Heart left ventricle (tissue), 16 donors: ENCODE data around the gene TRMU. TPM values are rescaled to one million over a fixed set of nuclear protein-coding genes. Genes with fewer than 3 reads are reported as not detected.

Source experiments
- ATAC-seq, 4 donors: fragments of 200-7000 bp; cut with Tn5 transposase; one replicate each; pipeline ENCODE4 v1.9.1; 2020 to 2022; ENCODE audit warnings: moderate library complexity in 4 of 4, mild to moderate bottlenecking in 3 of 4, moderate number of reproducible peaks in 1 of 4
- DNase-seq, 5 donors: peaks; one replicate each; pipeline ENCODE4 v3.0.0-alpha.2; 2020
- H3K27ac ChIP-seq, 12 donors: fragments of 200-600 bp; sonication (generic) in 4 of 12; one replicate each; pipeline versions ENCODE4 v1.5.0 to v1.8.0; 2016 to 2022; ENCODE audit warnings: mild to moderate bottlenecking in 2 of 12
- H3K27me3 ChIP-seq, 9 donors: fragments of 200-600 bp; sonication (generic) in 2 of 9; one replicate each; pipeline versions ENCODE4 v1.5.1 to v1.8.0; 2016 to 2022; ENCODE audit warnings: mild to moderate bottlenecking in 3 of 9
- H3K36me3 ChIP-seq, 9 donors: fragments of 200-600 bp; sonication (generic) in 2 of 9; one replicate each; pipeline versions ENCODE4 v1.5.0 to v1.8.0; 2018 to 2022; ENCODE audit warnings: mild to moderate bottlenecking in 2 of 9
- H3K4me1 ChIP-seq, 12 donors: fragments of 200-600 bp; sonication (generic) in 4 of 12; one replicate each; pipeline versions ENCODE4 v1.5.0 to v1.8.0; 2016 to 2022; ENCODE audit warnings: mild to moderate bottlenecking in 3 of 12
- H3K4me3 ChIP-seq, 12 donors: fragments of 200-600 bp; sonication (generic) in 4 of 12; one replicate each; pipeline versions ENCODE4 v1.5.0 to v1.8.0; 2017 to 2022; ENCODE audit warnings: mild to moderate bottlenecking in 9 of 12, moderate library complexity in 4 of 12
- H3K9me3 ChIP-seq, 12 donors: fragments of 200-600 bp; sonication (generic) in 4 of 12; one replicate each; pipeline versions ENCODE4 v1.5.0 to v1.8.0; 2016 to 2022; ENCODE audit warnings: mild to moderate bottlenecking in 1 of 12
- POLR2A ChIP-seq, 2 donors: fragments of 450-650 bp; IDR thresholded peaks; one replicate each; pipeline ENCODE4 v1.6.1; 2017; ENCODE audit warnings: antibody characterized with exemption in 2 of 2, mild to moderate bottlenecking in 2 of 2, moderate library complexity in 2 of 2
- WGBS, 4 donors: extraction: QIAGEN DNeasy Blood & Tissue Kit in 2 of 4; methylation state at CpG; one replicate each; pipeline versions ENCODE4 v1.1.5 to v1.1.7; 2013 to 2018; 5-methylcytosine and 5-hydroxymethylcytosine counted together
- intact Hi-C, 10 donors: fragments of 100-400 bp; cut with DNase I; formaldehyde crosslinking; loops; one replicate each; pipeline versions ENCODE4 v1.11.1 to v1.14.2; 2022
- polyA plus RNA-seq, 2 donors: library from polyadenylated mRNA; stranded (reverse); fragments of 200-250 nt; gene quantifications; one replicate each; pipeline ENCODE4 v1.2.3, GENCODE V29; 2013
- total RNA-seq, 9 donors: library from RNA; depleted of rRNA in 2 of 9; stranded (reverse); fragments of >200 nt in 2 of 9; fragmentation: NEBNext Ultra II Directional in 3 of 9; extraction: Animal tissue kit (Norgen Biotek cat#: 25700) in 3 of 9; gene quantifications; one replicate each; pipeline versions ENCODE4 v1.1.0 to v1.2.4, GENCODE V29; 2016 to 2023
- TF ChIP-seq, protein P1 (sequence below), 12 donors: fragments of 200-600 bp; sonication (generic) in 4 of 12; IDR thresholded peaks; one replicate each; pipeline versions ENCODE4 v1.5.0 to v1.8.0; 2018 to 2022; ENCODE audit warnings: antibody characterized with exemption in 12 of 12, mild to moderate bottlenecking in 5 of 12
- donor health status: ischemic (EF 13 %, LVEDD 7.1; RV severe dilation, severe dysfunction).
- donor health status: healthy with polysubstance abuse.
- donor health status: DM: no; HTN: yes; CAD: no.
- donor health status: DM: no; HTN: no; CAD: no.
- donor health status: ischemic (EF 25% LVEDD 6.9; RV normal size, moderate dysfunction).
- donor health status: ischemic (EF 25% LVEDD 5.7; RV mildly dilated, moderate dysfunction).
- donor health status: healthy.
- donor health status: DM: yes; HTN: yes; CAD: no.
- donor health status: ischemic (EF 35%, LVEDD 5.7; RV mildly dilated, moderate dysfunction).
- donor health status: nonischemic (EF 11% LVEDD 7.7; RV severe dilation, severe dysfunction).
- donor health status: DM: yes; HTN: yes; CAD: no.
- donor health status: PGD.
- donor health status: ischemic (EF 29% LVEDD 5.4; RV normal size, mild dysfunction).
- donor health status: nonischemic (EF 23%, LVEDD 6.1; RV moderate dilation, normal function).

The TRMU gene
- total and polyA plus RNA-seq, 11 donors: 24.3 to 48.7 (median 33.3) TPM

- Histone ChIP-seq H3K27ac (no peak overlapping the region), H3K9me3 (no peaks in the 10 kb centered on the region), H3K4me3 (no peak overlapping the region), H3K4me1 (no peaks in the 10 kb centered on the region), H3K36me3 (no peaks in the 10 kb centered on the region), H3K27me3 (peaks cover 0 to 11% (median 0%) of the 10 kb centered on the region in 9 donors)
- DNase-seq: peak in 1 of 5 donors; percentile 49
- intact Hi-C loops: loop anchor here in 3 of 10 donors (2.0 to 5.0 kb wide), 3 partner anchors 174 to 176 kb away; no protein-coding TSS in a partner anchor
- no peak for ATAC-seq
- 77 to 88% (median 84%) methylated on average over 16 to 19 of the region's 19 CpGs for WGBS, 4 donors
- TF ChIP-seq, protein P1, sequence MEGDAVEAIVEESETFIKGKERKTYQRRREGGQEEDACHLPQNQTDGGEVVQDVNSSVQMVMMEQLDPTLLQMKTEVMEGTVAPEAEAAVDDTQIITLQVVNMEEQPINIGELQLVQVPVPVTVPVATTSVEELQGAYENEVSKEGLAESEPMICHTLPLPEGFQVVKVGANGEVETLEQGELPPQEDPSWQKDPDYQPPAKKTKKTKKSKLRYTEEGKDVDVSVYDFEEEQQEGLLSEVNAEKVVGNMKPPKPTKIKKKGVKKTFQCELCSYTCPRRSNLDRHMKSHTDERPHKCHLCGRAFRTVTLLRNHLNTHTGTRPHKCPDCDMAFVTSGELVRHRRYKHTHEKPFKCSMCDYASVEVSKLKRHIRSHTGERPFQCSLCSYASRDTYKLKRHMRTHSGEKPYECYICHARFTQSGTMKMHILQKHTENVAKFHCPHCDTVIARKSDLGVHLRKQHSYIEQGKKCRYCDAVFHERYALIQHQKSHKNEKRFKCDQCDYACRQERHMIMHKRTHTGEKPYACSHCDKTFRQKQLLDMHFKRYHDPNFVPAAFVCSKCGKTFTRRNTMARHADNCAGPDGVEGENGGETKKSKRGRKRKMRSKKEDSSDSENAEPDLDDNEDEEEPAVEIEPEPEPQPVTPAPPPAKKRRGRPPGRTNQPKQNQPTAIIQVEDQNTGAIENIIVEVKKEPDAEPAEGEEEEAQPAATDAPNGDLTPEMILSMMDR (IDR thresholded peaks at IDR 0.05): no peak
- no peak for TF ChIP-seq POLR2A (IDR thresholded peaks at IDR 0.05)
Observed at GRCh38 chr22:46366327-46366731, 30.8 kb downstream of the TRMU start.

GRCh38 chr22:46366801-46367706, 31.5 kb downstream of the TRMU start:
- WGBS, 4 donors: 61 to 74% (median 68%) methylated on average over 20 to 45 of the region's 45 CpGs
- DNase-seq (peak in 2 of 5 donors; percentile 23 to 64), ATAC-seq (peak in 1 of 4 donors; percentile 3)
- no peak overlapping the region for H3K27ac ChIP-seq
- intact Hi-C loops: loop anchor here in 6 of 10 donors (1.0 to 5.0 kb wide), 4 partner anchors 174 to 176 kb away; no protein-coding TSS in a partner anchor
- no peaks in the 10 kb centered on the region for H3K36me3 ChIP-seq
- H3K27me3 ChIP-seq: peaks cover 0 to 11% (median 0%) of the 10 kb centered on the region in 9 donors
- no peaks in the 10 kb centered on the region for H3K9me3 ChIP-seq
- H3K4me1 ChIP-seq: no peaks in the 10 kb centered on the region
- H3K4me3 ChIP-seq: peak overlapping the region in 1 of 12 donors; percentile 17
- no peak for TF ChIP-seq POLR2A (IDR thresholded peaks at IDR 0.05)
- TF ChIP-seq, protein P1 (IDR thresholded peaks at IDR 0.05): no peak

- H3K4me3 ChIP-seq: no peak overlapping the region
- intact Hi-C loops: loop anchor here in 7 of 10 donors (1.0 to 5.0 kb wide), 4 partner anchors 173 to 175 kb away; no protein-coding TSS in a partner anchor
- ATAC-seq (peak in 3 of 4 donors; percentile 42 to 73 (median 65)), DNase-seq (peak; percentile 40 to 82 (median 62))
- H3K27ac ChIP-seq: no peak overlapping the region
- H3K27me3 ChIP-seq: peaks cover 0 to 11% (median 0%) of the 10 kb centered on the region in 9 donors
- TF ChIP-seq POLR2A (IDR thresholded peaks at IDR 0.05): no peak
- TF ChIP-seq, protein P1 (IDR thresholded peaks at IDR 0.05): peak; percentile 74 to 90 (median 81)
- no peaks in the 10 kb centered on the region for H3K4me1 ChIP-seq
- WGBS, 4 donors: 40 to 50% (median 43%) methylated on average over 18 to 19 of the region's 19 CpGs
- H3K36me3 ChIP-seq: no peaks in the 10 kb centered on the region
- H3K9me3 ChIP-seq: no peaks in the 10 kb centered on the region
Observed at GRCh38 chr22:46367707-46368191, 32.2 kb downstream of the TRMU start.

DNA sequence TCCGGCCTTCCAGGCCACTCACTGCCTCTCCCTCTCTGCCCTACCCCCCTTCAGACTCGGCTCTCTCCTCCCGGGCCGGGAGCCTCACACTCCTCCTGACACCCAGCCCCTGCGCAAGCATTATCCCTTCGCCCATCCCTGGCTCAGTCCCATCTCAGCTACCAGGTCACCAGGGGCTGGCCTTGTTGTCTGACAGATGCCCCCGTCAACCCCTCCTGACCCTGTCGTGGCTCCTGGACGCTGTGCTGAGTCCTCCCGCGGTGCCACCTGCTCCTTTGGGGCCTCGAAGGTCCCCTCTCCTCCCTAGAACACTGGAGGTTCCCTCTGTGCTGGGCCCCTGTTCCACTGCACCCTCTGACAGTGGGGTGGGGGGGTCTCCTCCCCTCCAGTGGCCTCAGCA, 32.9 kb downstream of the TRMU start:
- intact Hi-C loops: loop anchor here in 2 of 10 donors (2.0 to 5.0 kb wide), 2 partner anchors 172 to 174 kb away; no protein-coding TSS in a partner anchor
- ATAC-seq: no peak
- peak in 1 of 5 donors; percentile 54 for DNase-seq
- Histone ChIP-seq H3K4me3 (no peak overlapping the region), H3K36me3 (no peaks in the 10 kb centered on the region), H3K27ac (no peak overlapping the region), H3K9me3 (no peaks in the 10 kb centered on the region), H3K4me1 (no peaks in the 10 kb centered on the region), H3K27me3 (peaks cover 0 to 11% (median 0%) of the 10 kb centered on the region in 9 donors)
- 72 to 78% (median 74%) methylated on average over 12 of the region's 12 CpGs for WGBS, 4 donors
- TF ChIP-seq, protein P1 (IDR thresholded peaks at IDR 0.05): no peak
- no peak for TF ChIP-seq POLR2A (IDR thresholded peaks at IDR 0.05)
